Cardiac fibroblast (primary cell): ENCODE data around the gene LRMDA.

Experiments used
- DNase-seq, 2 donors: peaks; one replicate each; pipeline versions ENCODE4 v3.0.0 to v3.0.0-alpha.2; 2010; ENCODE audit warnings: low read depth in 2 of 2
- H3K4me3 ChIP-seq, 2 donors: replicated peaks in 1 of 2; 1 replicate in 1 of 2; 2 replicates in 1 of 2; pipeline ENCODE4 v1.5.1; 2011; ENCODE audit warnings: low read depth in 2 of 2, low read length in 2 of 2, mild to moderate bottlenecking in 2 of 2, moderate library complexity in 1 of 2
- TF ChIP-seq, protein P1 (sequence below): IDR thresholded peaks from one replicate; pipeline ENCODE4 v1.5.1; 2011; ENCODE audit warnings: low read depth, mild to moderate bottlenecking, low read length, inconsistent platforms

Gene LRMDA

DNA sequence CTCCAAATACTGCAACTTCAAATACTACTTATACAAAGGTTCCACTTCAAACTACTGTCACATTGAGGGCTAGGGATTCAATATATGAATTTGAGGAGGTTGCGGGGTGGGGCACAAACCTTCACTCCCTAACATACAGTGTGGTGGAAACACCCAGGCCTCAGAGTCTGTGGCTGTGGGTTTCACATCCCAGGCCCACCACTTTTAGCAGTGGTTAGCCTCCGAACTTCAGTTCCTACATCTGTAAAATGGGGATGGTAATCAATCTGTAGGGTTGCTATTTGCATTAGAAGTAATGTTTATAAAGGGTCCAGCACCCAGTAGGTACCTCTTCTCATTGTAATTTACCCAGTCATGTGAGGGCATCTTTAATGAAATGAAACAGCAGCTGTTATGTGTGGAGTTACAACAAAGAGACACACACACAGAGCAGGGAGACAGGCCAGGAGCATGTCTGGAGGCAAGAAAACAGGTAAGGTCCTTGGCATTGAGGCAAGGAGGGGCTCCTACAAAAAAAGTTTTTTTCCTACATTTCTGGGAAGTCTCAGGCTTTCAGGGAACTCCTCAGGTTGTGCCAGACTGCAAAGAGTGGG, 570.9 kb downstream of the LRMDA start:
- DNase-seq: no peak

DNA sequence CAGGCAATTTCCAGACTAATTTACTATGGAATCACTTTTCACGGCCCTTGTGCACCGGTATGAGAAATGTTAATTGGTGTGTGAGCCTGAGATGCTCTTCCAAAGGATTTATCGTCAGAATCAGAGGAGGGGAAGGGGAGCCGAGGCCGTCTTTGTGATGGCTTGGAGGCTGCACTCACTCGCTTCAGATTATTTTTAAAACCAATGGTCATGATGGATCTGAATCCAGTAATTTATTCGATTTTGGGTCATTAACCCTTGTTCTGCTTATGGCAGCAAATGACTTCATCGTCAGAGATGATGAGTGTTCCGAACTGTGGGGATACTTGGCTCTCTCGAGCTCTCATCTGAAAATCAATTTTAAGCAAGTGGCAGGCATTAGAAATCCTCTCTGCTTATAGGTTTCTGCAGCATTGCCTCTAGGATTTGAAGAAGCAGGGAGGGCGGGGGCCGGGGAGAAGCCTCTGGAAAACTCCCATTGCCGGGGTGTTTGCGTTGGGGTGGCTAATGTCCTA, 576.3 kb downstream of the LRMDA start:
- DNase-seq: no peak
- TF ChIP-seq, protein P1, sequence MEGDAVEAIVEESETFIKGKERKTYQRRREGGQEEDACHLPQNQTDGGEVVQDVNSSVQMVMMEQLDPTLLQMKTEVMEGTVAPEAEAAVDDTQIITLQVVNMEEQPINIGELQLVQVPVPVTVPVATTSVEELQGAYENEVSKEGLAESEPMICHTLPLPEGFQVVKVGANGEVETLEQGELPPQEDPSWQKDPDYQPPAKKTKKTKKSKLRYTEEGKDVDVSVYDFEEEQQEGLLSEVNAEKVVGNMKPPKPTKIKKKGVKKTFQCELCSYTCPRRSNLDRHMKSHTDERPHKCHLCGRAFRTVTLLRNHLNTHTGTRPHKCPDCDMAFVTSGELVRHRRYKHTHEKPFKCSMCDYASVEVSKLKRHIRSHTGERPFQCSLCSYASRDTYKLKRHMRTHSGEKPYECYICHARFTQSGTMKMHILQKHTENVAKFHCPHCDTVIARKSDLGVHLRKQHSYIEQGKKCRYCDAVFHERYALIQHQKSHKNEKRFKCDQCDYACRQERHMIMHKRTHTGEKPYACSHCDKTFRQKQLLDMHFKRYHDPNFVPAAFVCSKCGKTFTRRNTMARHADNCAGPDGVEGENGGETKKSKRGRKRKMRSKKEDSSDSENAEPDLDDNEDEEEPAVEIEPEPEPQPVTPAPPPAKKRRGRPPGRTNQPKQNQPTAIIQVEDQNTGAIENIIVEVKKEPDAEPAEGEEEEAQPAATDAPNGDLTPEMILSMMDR: no peak
- no peak overlapping the region for H3K4me3 ChIP-seq

More for the DNA sequence above, 570.9 kb downstream of the LRMDA start:
- TF ChIP-seq, protein P1: no peak
- no peak overlapping the region for H3K4me3 ChIP-seq

DNA sequence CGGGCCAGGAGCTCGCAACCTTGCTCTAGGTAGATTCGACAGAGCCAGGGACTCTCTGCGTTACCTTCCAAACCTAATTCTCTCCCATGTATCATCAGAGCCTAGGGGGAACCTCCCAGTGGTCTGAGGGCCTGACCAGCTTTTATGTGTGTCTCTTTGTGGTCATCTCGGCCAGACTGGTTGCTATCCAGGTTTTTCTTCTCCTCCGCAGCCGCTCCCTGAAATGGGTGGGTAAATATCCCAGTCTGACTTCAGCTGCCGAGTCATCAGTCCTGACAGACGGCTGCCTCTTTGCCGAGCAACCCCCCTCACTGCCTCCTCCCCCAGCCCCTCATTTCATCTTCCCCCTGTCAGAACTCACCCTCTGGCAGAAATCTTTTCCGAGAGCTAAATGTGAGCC, 578.1 kb downstream of the LRMDA start:
- H3K4me3 ChIP-seq: no peak overlapping the region
- TF ChIP-seq, protein P1: no peak

DNA sequence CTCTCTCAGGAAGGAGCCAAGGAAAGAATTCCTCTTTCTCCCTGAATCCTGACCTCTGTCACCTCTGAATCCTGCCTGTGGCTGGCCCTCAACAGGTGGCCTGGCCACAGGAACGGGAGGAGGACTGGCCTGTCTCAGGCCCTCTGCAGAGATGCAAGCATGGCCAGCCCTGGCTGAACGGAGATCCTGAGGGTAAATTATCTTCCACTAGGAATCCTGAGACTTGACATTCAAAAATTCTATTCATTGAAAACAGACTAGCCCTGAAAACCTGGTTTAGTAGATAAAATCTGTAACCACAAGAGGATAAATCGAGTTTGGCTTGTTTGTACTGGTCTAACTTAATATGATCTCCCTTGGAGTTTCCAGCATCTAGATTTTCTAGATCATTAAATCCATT, 579.3 kb downstream of the LRMDA start:
- no peak for DNase-seq
- TF ChIP-seq, protein P1: no peak
- H3K4me3 ChIP-seq: no peak overlapping the region

More for the DNA sequence above, 578.1 kb downstream of the LRMDA start:
- no peak for DNase-seq

DNA sequence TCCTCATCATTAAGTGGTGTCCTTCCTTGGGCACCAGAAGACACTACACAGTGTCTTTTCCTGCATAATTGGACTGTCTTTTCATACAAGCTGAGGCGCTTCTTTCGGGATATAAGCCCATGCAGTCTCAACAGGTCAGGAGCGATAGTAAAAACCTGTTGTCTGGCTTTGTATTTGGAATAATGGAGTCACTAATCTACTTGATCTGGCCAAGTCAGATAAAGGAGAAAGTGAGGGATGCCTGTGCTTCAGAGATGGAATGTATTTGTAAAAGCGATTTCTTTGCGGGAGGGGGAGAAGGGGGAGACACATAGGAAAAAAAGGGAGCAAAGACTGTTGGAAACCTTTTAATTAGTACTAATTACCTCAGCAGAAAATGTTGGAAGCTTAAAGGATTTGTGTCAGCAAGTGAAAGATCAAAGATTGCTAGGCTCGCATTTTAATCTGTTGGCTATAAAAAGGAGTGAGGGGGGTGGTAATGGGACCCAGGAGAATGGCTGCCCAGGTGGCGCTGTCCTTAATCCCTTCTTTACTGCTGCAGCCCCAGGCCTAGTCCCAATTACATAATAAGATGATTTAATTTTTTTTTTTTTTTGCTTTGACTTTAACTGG, 581.4 kb downstream of the LRMDA start:
- TF ChIP-seq, protein P1: no peak
- DNase-seq: no peak
- no peak overlapping the region for H3K4me3 ChIP-seq

DNA sequence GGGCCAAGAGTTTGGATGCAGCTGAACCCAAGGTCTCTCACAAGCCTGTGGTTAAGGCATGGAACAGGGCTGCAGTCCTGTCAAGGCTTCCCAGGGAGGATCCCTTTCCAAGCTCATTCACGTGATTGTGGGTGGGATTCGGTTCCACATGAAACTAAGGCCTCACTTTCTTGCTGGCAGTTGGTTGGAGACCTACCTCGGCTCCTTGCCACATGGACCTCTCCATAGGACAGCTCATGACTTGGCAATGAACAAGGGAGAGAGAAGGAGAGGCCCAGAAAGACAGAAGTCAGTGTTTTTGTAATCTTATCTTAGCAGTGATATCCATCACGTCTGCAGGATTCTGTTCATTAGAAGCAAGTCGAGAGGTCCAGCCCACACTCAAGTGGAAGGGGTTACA, 583.8 kb downstream of the LRMDA start:
- TF ChIP-seq, protein P1: no peak

More for the DNA sequence above, 583.8 kb downstream of the LRMDA start:
- no peak for DNase-seq
- H3K4me3 ChIP-seq: no peak overlapping the region
